Colonic mucosa (tissue), 4 donors: ENCODE results near the gene PRR23E. TPM values are rescaled to one million over a fixed set of nuclear protein-coding genes. Genes with fewer than 3 reads are reported as not detected.

Source experiments
- DNase-seq: peaks from one replicate; pipeline ENCODE4 v3.0.0-alpha.2; 2020
- H3K27ac ChIP-seq: fragments of 200-600 bp; one replicate; pipeline ENCODE4 v1.8.0; 2021
- H3K27me3 ChIP-seq: fragments of 200-600 bp; one replicate; pipeline ENCODE4 v1.8.0; 2021
- H3K36me3 ChIP-seq: fragments of 200-600 bp; one replicate; pipeline ENCODE4 v1.8.0; 2021
- H3K4me1 ChIP-seq: fragments of 200-600 bp; one replicate; pipeline ENCODE4 v1.8.0; 2021; ENCODE audit warnings: mild to moderate bottlenecking
- H3K4me3 ChIP-seq: fragments of 200-600 bp; one replicate; pipeline ENCODE4 v1.8.0; 2021
- H3K9ac ChIP-seq, 2 donors: one replicate each; pipeline ENCODE4 v1.7.0; 2013; ENCODE audit warnings: control low read depth in 2 of 2, low read depth in 2 of 2, low read length in 2 of 2
- H3K9me3 ChIP-seq: fragments of 200-600 bp; one replicate; pipeline ENCODE4 v1.8.0; 2021
- intact Hi-C: fragments of 100-400 bp; cut with DNase I; formaldehyde crosslinking; loops from one replicate; pipeline ENCODE4 v1.14.1; 2022
- total RNA-seq, 2 donors: library from RNA; stranded (reverse); fragmentation: NEBNext Ultra II Directional in 1 of 2; extraction: Animal tissue kit (Norgen Biotek cat#: 25700) in 1 of 2; gene quantifications; one replicate each; pipeline ENCODE4 v1.2.1, GENCODE V29; 2021
- TF ChIP-seq, protein P1 (sequence below): fragments of 200-600 bp; IDR thresholded peaks from one replicate; pipeline ENCODE4 v1.8.0; 2022; ENCODE audit warnings: antibody characterized with exemption, mild to moderate bottlenecking
- donor health status: healthy.
- donor health status: DM: no; HTN: no; CAD: no.
- donor health status: DM: no; HTN: no; CAD: no.

Gene PRR23E
- total RNA-seq, 2 donors from 2014 or later = not detected

DNA sequence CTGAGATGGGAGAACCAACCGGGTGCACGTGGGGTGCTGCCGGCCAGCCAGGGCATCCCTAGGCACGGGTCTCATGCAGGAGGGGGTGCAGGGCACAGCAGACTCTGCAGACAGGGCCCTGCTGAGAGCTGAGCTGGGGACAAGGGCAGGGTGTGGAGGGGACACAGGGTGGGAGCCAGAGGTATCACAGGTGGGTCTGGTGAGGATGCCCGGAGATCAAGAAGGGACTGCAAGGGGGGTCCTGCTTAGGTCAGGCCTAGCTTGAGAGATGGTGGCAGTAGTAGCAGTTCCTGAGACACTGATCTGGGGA is 39.5 kb upstream of the PRR23E start:
- DNase-seq = no peak
- Histone ChIP-seq H3K4me1 (no peaks in the 10 kb centered on the region), H3K27me3 (no peaks in the 10 kb centered on the region), H3K36me3 (no peaks in the 10 kb centered on the region), H3K4me3 (no peak overlapping the region), H3K9ac (no peak overlapping the region), H3K9me3 (no peaks in the 10 kb centered on the region), H3K27ac (no peak overlapping the region)
- intact Hi-C loops = no loop called here
- TF ChIP-seq, protein P1, sequence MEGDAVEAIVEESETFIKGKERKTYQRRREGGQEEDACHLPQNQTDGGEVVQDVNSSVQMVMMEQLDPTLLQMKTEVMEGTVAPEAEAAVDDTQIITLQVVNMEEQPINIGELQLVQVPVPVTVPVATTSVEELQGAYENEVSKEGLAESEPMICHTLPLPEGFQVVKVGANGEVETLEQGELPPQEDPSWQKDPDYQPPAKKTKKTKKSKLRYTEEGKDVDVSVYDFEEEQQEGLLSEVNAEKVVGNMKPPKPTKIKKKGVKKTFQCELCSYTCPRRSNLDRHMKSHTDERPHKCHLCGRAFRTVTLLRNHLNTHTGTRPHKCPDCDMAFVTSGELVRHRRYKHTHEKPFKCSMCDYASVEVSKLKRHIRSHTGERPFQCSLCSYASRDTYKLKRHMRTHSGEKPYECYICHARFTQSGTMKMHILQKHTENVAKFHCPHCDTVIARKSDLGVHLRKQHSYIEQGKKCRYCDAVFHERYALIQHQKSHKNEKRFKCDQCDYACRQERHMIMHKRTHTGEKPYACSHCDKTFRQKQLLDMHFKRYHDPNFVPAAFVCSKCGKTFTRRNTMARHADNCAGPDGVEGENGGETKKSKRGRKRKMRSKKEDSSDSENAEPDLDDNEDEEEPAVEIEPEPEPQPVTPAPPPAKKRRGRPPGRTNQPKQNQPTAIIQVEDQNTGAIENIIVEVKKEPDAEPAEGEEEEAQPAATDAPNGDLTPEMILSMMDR = no peak

DNA sequence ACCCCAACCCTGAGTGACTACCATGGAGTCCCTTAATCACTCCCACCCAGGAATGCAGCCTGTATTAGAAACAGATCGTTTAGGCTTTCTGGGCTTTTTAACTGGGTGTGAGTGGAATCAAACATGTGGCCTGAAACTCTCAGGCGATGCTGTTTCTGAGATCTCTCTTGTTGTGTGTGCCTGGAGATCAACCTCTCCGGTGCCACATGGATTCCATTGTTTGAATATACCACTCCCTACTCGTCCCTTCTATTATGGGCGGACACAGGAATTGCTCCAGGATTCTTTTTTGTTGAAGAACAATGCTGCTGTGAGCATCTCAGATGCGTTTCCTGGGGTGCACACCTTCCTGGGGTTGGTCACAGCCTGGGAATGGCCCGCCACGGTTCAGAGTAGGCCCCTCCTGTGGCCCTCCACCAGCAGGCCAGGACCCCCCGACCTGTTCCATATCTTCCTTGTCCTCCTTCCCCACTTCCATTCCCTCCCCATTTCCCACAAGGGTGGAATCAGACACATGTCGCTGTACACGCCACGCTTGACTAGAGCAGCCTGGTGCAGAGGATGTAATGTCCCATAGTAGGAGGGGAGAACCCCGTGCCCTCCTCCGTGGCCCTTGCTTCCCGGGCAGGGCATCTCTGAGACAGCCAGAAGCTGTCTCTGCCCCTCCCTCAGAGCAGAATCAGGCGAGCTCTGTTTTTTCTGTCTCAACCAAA is 36.4 kb upstream of the PRR23E start:
- TF ChIP-seq, protein P1 = no peak
- H3K36me3 ChIP-seq = no peaks in the 10 kb centered on the region
- no peak overlapping the region for H3K4me3 ChIP-seq
- no peak overlapping the region for H3K9ac ChIP-seq
- H3K27me3 ChIP-seq = no peaks in the 10 kb centered on the region
- no peak for DNase-seq
- H3K4me1 ChIP-seq = no peaks in the 10 kb centered on the region
- intact Hi-C loops = no loop called here
- no peak overlapping the region for H3K27ac ChIP-seq
- no peaks in the 10 kb centered on the region for H3K9me3 ChIP-seq

DNA sequence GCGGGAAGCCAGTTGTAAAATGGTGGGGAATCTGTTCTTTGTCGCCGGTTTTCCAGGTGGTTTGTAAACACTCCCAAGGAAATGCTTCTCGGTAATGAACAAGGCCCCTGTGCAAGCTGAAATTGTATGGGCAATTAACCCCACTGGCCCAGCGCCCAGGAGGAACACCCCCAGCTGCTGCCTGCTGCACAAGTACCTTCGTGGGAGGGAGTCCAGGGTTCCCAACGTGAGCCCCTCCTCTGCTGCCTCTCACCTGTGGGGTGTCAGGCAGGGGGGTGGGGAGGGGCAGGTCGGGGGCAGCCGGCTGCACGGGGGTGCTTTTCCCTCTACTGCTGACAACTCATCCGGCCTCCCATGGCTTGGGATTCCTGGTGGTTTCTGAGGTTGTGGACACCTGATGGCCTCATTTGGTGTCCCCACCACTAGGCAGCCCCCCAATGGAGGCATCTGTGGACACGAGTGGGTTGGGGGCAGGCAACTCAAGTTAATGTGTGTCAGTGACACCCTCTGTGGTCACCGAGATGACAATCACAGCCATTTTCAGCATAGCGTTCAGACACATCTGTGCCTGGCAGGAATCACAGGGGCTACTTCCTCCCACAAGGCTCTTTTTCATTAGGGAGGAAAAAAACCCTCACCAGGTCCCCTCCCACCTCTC is 35.6 kb upstream of the PRR23E start:
- H3K27ac ChIP-seq = no peak overlapping the region
- H3K27me3 ChIP-seq = no peaks in the 10 kb centered on the region
- TF ChIP-seq, protein P1 = no peak
- intact Hi-C loops = no loop called here
- H3K9ac ChIP-seq = no peak overlapping the region
- DNase-seq = no peak
- no peaks in the 10 kb centered on the region for H3K9me3 ChIP-seq
- no peak overlapping the region for H3K4me3 ChIP-seq
- no peaks in the 10 kb centered on the region for H3K36me3 ChIP-seq
- no peaks in the 10 kb centered on the region for H3K4me1 ChIP-seq

DNA sequence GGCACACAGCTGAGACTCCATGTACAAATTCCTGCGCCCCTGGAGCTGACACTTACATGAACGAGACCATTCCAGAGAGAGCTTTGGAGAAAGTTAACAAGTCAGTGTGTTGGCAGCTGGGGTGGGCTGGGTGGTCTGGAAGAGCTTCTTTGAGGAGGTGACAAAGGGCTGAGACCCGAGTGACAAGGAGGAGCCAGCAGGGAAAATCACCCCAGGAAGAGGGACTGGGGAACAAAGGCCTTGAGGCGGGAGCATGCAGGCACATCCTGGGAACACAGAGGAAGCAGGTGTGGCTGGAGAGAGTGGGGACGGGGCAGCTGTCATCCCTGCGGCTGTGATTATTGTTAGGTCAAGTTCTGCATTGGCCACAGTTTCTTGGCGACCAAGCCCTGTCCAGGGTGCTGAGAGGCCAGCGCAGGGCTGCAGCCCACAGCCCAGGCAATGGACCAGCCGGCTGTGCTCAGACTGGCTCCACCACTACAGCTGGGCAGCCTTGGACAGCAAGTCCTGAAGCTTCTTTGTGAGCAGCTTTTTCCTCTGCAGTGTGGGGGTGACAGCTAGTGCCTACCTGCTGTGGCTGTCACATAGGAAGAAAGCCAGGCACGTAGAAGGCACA is 34.2 kb upstream of the PRR23E start:
- Histone ChIP-seq H3K27ac (no peak overlapping the region), H3K27me3 (no peaks in the 10 kb centered on the region), H3K36me3 (no peaks in the 10 kb centered on the region), H3K9me3 (no peaks in the 10 kb centered on the region), H3K4me1 (no peaks in the 10 kb centered on the region), H3K9ac (no peak overlapping the region), H3K4me3 (no peak overlapping the region)
- intact Hi-C loops = no loop called here
- TF ChIP-seq, protein P1 = no peak
- DNase-seq = no peak

DNA sequence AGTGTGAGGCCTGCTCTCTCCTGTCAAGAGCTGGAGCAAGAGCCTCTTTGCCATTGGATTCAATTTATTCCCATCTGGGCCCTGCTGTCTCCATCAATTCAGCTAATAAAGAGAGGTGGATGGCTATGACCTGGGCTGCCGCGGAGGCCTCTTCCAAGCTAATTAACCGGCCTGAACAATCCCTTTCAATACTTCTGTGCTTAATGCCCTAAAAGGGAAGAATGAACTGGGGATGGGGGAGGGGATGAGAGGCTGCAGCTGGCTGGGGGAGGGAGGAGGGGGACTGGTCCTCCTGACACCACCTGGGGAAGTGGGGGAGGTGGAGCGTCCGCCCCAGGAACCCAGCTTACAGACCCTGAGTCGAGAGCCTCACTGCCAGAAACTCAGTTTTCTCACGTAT is 33.4 kb upstream of the PRR23E start:
- H3K27me3 ChIP-seq = no peaks in the 10 kb centered on the region
- TF ChIP-seq, protein P1 = no peak
- DNase-seq = no peak
- H3K9me3 ChIP-seq = no peaks in the 10 kb centered on the region
- H3K27ac ChIP-seq = no peak overlapping the region
- no peak overlapping the region for H3K4me3 ChIP-seq
- H3K4me1 ChIP-seq = no peaks in the 10 kb centered on the region
- intact Hi-C loops = no loop called here
- H3K36me3 ChIP-seq = no peaks in the 10 kb centered on the region
- no peak overlapping the region for H3K9ac ChIP-seq
